Activated CD8-positive, alpha-beta memory T cell treated with anti-CD3 and anti-CD28 coated beads, Interleukin-2, amount 10 ng/mL, durations not matched to agents 7 days and 5 days (primary cell): ENCODE results near the gene UNC50. TPM values are rescaled to one million over a fixed set of nuclear protein-coding genes. Genes with fewer than 3 reads are reported as not detected.

Source experiments
- ATAC-seq: fragments of 150-1000 bp; cut with Tn5 transposase; one replicate; pipeline ENCODE4 v1.10.0; 2021; ENCODE audit warnings: moderate library complexity
- CTCF ChIA-PET: fragments of 350-600 bp; sonication (Branson Sonifier 250); formaldehyde crosslinking; loops from one replicate; lab custom pipeline; 2021; ENCODE audit warnings: antibody characterized with exemption; lab: Charles Lee
- DNase-seq: peaks from one replicate; pipeline ENCODE4 v3.0.0-alpha.2; 2020
- H3K27ac Mint-ChIP-seq: one replicate; pipeline ENCODE4 v1.8.0; 2021; ENCODE audit warnings: mild to moderate bottlenecking, mixed read lengths
- H3K27me3 Mint-ChIP-seq: one replicate; pipeline ENCODE4 v1.8.0; 2021; ENCODE audit warnings: mixed read lengths
- H3K36me3 Mint-ChIP-seq: one replicate; pipeline ENCODE4 v1.8.0; 2021; ENCODE audit warnings: mild to moderate bottlenecking, mixed read lengths
- H3K4me1 Mint-ChIP-seq: one replicate; pipeline ENCODE4 v1.8.0; 2021; ENCODE audit warnings: mixed read lengths
- H3K4me3 Mint-ChIP-seq: one replicate; pipeline ENCODE4 v1.8.0; 2021; ENCODE audit warnings: mild to moderate bottlenecking, moderate library complexity, mixed read lengths
- H3K9me3 Mint-ChIP-seq: one replicate; pipeline ENCODE4 v1.8.0; 2022; ENCODE audit warnings: low read depth, mixed read lengths
- total RNA-seq, 2 experiments: library from RNA; stranded (reverse); gene quantifications; one replicate each; pipeline ENCODE4 v1.2.3, GENCODE V29; 2021

Gene UNC50
- total RNA-seq, 2 experiments from 2014 or later, result 26.7 to 33.5 TPM

- CTCF ChIA-PET, result interaction anchor here (1.1 to 1.7 kb wide), 4 partner anchors 10 to 230 kb away, joined by 3 to 7 read pairs (median 4); no protein-coding TSS in a partner anchor
- ATAC-seq (no peak), DNase-seq (no peak)
- Mint-ChIP-seq H3K27ac (no peak overlapping the region), H3K27me3 (no peaks in the 10 kb centered on the region), H3K9me3 (no peaks in the 10 kb centered on the region), H3K4me1 (peaks cover 58% of the 10 kb centered on the region), H3K36me3 (peaks cover 10% of the 10 kb centered on the region), H3K4me3 (no peak overlapping the region)
Measured at GRCh38 chr2:98606431-98606830, 2.0 kb upstream of the UNC50 start.

GRCh38 chr2:98607104-98607503 lies 1.3 kb upstream of the UNC50 start:
- Mint-ChIP-seq H3K27ac (peak overlapping the region; percentile 91), H3K36me3 (peaks cover 15% of the 10 kb centered on the region)

GRCh38 chr2:98607741-98608115 lies 661 bp upstream of the UNC50 start:
- H3K4me3 Mint-ChIP-seq, result peak overlapping the region; percentile 83
- H3K4me1 Mint-ChIP-seq, result peaks cover 59% of the 10 kb centered on the region
- CTCF ChIA-PET, result interaction anchor here (1.2 to 2.5 kb wide), 5 partner anchors 9 to 222 kb away, joined by 4 to 9 read pairs (median 5); no protein-coding TSS in a partner anchor
- DNase-seq, result no peak
- H3K9me3 Mint-ChIP-seq, result no peaks in the 10 kb centered on the region
- peak overlapping the region; percentile 91 for H3K27ac Mint-ChIP-seq
- peak; percentile 4 for ATAC-seq
- H3K36me3 Mint-ChIP-seq, result peaks cover 16% of the 10 kb centered on the region
- H3K27me3 Mint-ChIP-seq, result no peaks in the 10 kb centered on the region

More at GRCh38 chr2:98607104-98607503, 1.3 kb upstream of the UNC50 start:
- ATAC-seq (no peak), DNase-seq (no peak)
- Mint-ChIP-seq H3K27me3 (no peaks in the 10 kb centered on the region), H3K4me3 (peak overlapping the region; percentile 83), H3K9me3 (no peaks in the 10 kb centered on the region), H3K4me1 (peaks cover 59% of the 10 kb centered on the region)
- CTCF ChIA-PET, result interaction anchor here (1.2 to 2.5 kb wide), 5 partner anchors 11 to 230 kb away, joined by 4 to 9 read pairs (median 5); no protein-coding TSS in a partner anchor

- Mint-ChIP-seq H3K9me3 (no peaks in the 10 kb centered on the region), H3K36me3 (peaks cover 28% of the 10 kb centered on the region), H3K27me3 (no peaks in the 10 kb centered on the region), H3K27ac (peak overlapping the region; percentile 91), H3K4me3 (peak overlapping the region; percentile 83), H3K4me1 (peaks cover 57% of the 10 kb centered on the region)
- peak; percentile 6 for ATAC-seq
- CTCF ChIA-PET, result interaction anchor here (0.7 to 2.5 kb wide), 10 partner anchors 10 to 215 kb away, joined by 3 to 11 read pairs (median 4); no protein-coding TSS in a partner anchor
- DNase-seq, result no peak
Measured at GRCh38 chr2:98608962-98609604, 694 bp downstream of the UNC50 start.

- Mint-ChIP-seq H3K4me3 (no peak overlapping the region), H3K9me3 (no peaks in the 10 kb centered on the region), H3K27me3 (no peaks in the 10 kb centered on the region), H3K27ac (no peak overlapping the region), H3K4me1 (peaks cover 49% of the 10 kb centered on the region), H3K36me3 (peaks cover 58% of the 10 kb centered on the region)
- no peak for ATAC-seq
- no peak for DNase-seq
- CTCF ChIA-PET, result interaction anchor here (0.8 kb wide), 1 partner anchor 202 kb away, joined by 3 read pairs; no protein-coding TSS in a partner anchor
Measured at GRCh38 chr2:98614024-98614739, 5.8 kb downstream of the UNC50 start.

GRCh38 chr2:98615481-98615880 lies 7.1 kb downstream of the UNC50 start:
- Mint-ChIP-seq H3K4me1 (peaks cover 47% of the 10 kb centered on the region), H3K9me3 (no peaks in the 10 kb centered on the region)

GRCh38 chr2:98617149-98617548 lies 8.8 kb downstream of the UNC50 start:
- DNase-seq (no peak), ATAC-seq (no peak)
- H3K4me3 Mint-ChIP-seq, result no peak overlapping the region
- H3K36me3 Mint-ChIP-seq, result peaks cover 61% of the 10 kb centered on the region
- H3K27me3 Mint-ChIP-seq, result no peaks in the 10 kb centered on the region
- no peaks in the 10 kb centered on the region for H3K9me3 Mint-ChIP-seq
- H3K27ac Mint-ChIP-seq, result peak overlapping the region; percentile 67
- peaks cover 47% of the 10 kb centered on the region for H3K4me1 Mint-ChIP-seq
- CTCF ChIA-PET, result interaction anchor here (0.8 to 1.7 kb wide), 4 partner anchors 16 to 32 kb away, joined by 3 to 5 read pairs (median 3); no protein-coding TSS in a partner anchor

More at GRCh38 chr2:98615481-98615880, 7.1 kb downstream of the UNC50 start:
- Mint-ChIP-seq H3K27ac (no peak overlapping the region), H3K36me3 (peaks cover 64% of the 10 kb centered on the region), H3K4me3 (no peak overlapping the region), H3K27me3 (no peaks in the 10 kb centered on the region)
- CTCF ChIA-PET, result no interaction called here
- ATAC-seq, result no peak
- DNase-seq, result no peak

GRCh38 chr2:98623657-98624056 lies 15.3 kb downstream of the UNC50 start:
- H3K9me3 Mint-ChIP-seq, result no peaks in the 10 kb centered on the region
- H3K27ac Mint-ChIP-seq, result peak overlapping the region; percentile 15
- peaks cover 39% of the 10 kb centered on the region for H3K4me1 Mint-ChIP-seq
- peaks cover 47% of the 10 kb centered on the region for H3K36me3 Mint-ChIP-seq
- no peak overlapping the region for H3K4me3 Mint-ChIP-seq
- DNase-seq (no peak), ATAC-seq (peak; percentile 36)
- no peaks in the 10 kb centered on the region for H3K27me3 Mint-ChIP-seq
- CTCF ChIA-PET, result interaction anchor here (3.6 kb wide), 1 partner anchor 11 kb away, joined by 15 read pairs; no protein-coding TSS in a partner anchor

- peak overlapping the region; percentile 37 for H3K27ac Mint-ChIP-seq
- H3K4me1 Mint-ChIP-seq, result peaks cover 28% of the 10 kb centered on the region
- peaks cover 55% of the 10 kb centered on the region for H3K36me3 Mint-ChIP-seq
- H3K9me3 Mint-ChIP-seq, result no peaks in the 10 kb centered on the region
- H3K4me3 Mint-ChIP-seq, result no peak overlapping the region
- H3K27me3 Mint-ChIP-seq, result no peaks in the 10 kb centered on the region
- CTCF ChIA-PET, result interaction anchor here (1.2 kb wide), 1 partner anchor 11 kb away, joined by 4 read pairs; no protein-coding TSS in a partner anchor
- no peak for DNase-seq
- ATAC-seq, result no peak
Measured at GRCh38 chr2:98632351-98632750, 24.0 kb downstream of the UNC50 start.

- DNase-seq (peak; percentile 89), ATAC-seq (peak; percentile 79)
- no peaks in the 10 kb centered on the region for H3K27me3 Mint-ChIP-seq
- CTCF ChIA-PET, result interaction anchor here (0.7 to 2.1 kb wide), 17 partner anchors 10 to 222 kb away, joined by 3 to 16 read pairs (median 4); partner anchors contain the start of genes COA5 and UNC50
- peak overlapping the region; percentile 95 for H3K27ac Mint-ChIP-seq
- H3K4me3 Mint-ChIP-seq, result peak overlapping the region; percentile 58
- H3K9me3 Mint-ChIP-seq, result no peaks in the 10 kb centered on the region
- H3K4me1 Mint-ChIP-seq, result peaks cover 40% of the 10 kb centered on the region
- H3K36me3 Mint-ChIP-seq, result peaks cover 52% of the 10 kb centered on the region
Measured at GRCh38 chr2:98634406-98635092, 26.2 kb downstream of the UNC50 start.

- Mint-ChIP-seq H3K36me3 (peaks cover 55% of the 10 kb centered on the region), H3K27ac (peak overlapping the region; percentile 87), H3K4me1 (peaks cover 42% of the 10 kb centered on the region), H3K4me3 (peak overlapping the region; percentile 56), H3K27me3 (no peaks in the 10 kb centered on the region), H3K9me3 (no peaks in the 10 kb centered on the region)
- ATAC-seq, result peak; percentile 65
- peak; percentile 79 for DNase-seq
- CTCF ChIA-PET, result interaction anchor here (3.0 kb wide), 1 partner anchor 12 kb away, joined by 12 read pairs; no protein-coding TSS in a partner anchor
Measured at GRCh38 chr2:98637401-98638147, 29.2 kb downstream of the UNC50 start.

- Mint-ChIP-seq H3K4me3 (no peak overlapping the region), H3K4me1 (peaks cover 11% of the 10 kb centered on the region), H3K27me3 (no peaks in the 10 kb centered on the region), H3K27ac (no peak overlapping the region), H3K36me3 (peaks cover 50% of the 10 kb centered on the region), H3K9me3 (no peaks in the 10 kb centered on the region)
- CTCF ChIA-PET, result interaction anchor here (1.3 to 1.7 kb wide), 3 partner anchors 16 to 88 kb away, joined by 3 to 4 read pairs (median 3); no protein-coding TSS in a partner anchor
- no peak for DNase-seq
- no peak for ATAC-seq
Measured at GRCh38 chr2:98643496-98644100, 35.2 kb downstream of the UNC50 start.
